Neural cell (in vitro differentiated cells): ENCODE measurements around the gene PBRM1.

Experiments used
- CTCF ChIP-seq: fragments of 450-650 bp; IDR thresholded peaks from 2 replicates; pipeline ENCODE4 v1.5.1; 2014; ENCODE audit warnings: antibody characterized with exemption, mild to moderate bottlenecking, moderate library complexity; ENCODE audit not compliant: poor library complexity, severe bottlenecking
- EP300 ChIP-seq: fragments of 450-650 bp; conservative IDR thresholded peaks from 2 replicates; pipeline ENCODE4 v1.6.1; 2014; ENCODE audit warnings: antibody characterized with exemption, mild to moderate bottlenecking, moderate library complexity; ENCODE audit not compliant: poor library complexity, severe bottlenecking
- POLR2AphosphoS5 ChIP-seq: IDR thresholded peaks from 2 replicates; pipeline ENCODE4 v1.6.1; 2012

GRCh38 chr3:52688266-52688665 is 2.6 kb upstream of the PBRM1 start:
- no peak for TF ChIP-seq EP300
- TF ChIP-seq POLR2AphosphoS5, result no peak
- TF ChIP-seq CTCF, result no peak
